K562 (cell line): Measurements from ENCODE around the gene STAT6. TPM values are rescaled to one million over a fixed set of nuclear protein-coding genes. Genes with fewer than 3 reads are reported as not detected.

Source experiments
- BRD4 ChIP-seq: fragments of 200-600 bp; sonication (generic); IDR thresholded peaks from 2 replicates; pipeline ENCODE4 v1.6.1; 2017; ENCODE audit warnings: inconsistent platforms
- CHAMP1 ChIP-seq: fragments of 450-650 bp; IDR thresholded peaks from 2 replicates; pipeline ENCODE4 v1.6.1; 2016; ENCODE audit warnings: mild to moderate bottlenecking
- GATAD2A ChIP-seq: fragments of 450-650 bp; IDR thresholded peaks from 2 replicates; pipeline ENCODE4 v1.6.1; 2017
- HDAC2 ChIP-seq: fragments of 450-650 bp; IDR thresholded peaks from 2 replicates; pipeline ENCODE4 v1.6.1; 2016; ENCODE audit warnings: mild to moderate bottlenecking
- HNRNPK ChIP-seq: fragments of 200-400 bp; formaldehyde crosslinking; IDR thresholded peaks from one replicate; pipeline ENCODE4 v1.6.1; 2018; ENCODE audit warnings: mild to moderate bottlenecking, low read depth, low read length; ENCODE audit not compliant: poor library complexity, severe bottlenecking
- KLF10 ChIP-seq: fragments of 250-450 bp; sonication (Bioruptor Pico); IDR thresholded peaks from 2 replicates; pipeline ENCODE4 v1.6.1; 2021; ENCODE audit warnings: matching md5 sums
- KLF13 ChIP-seq: fragments of 450-650 bp; IDR thresholded peaks from 2 replicates; pipeline ENCODE4 v1.6.1; 2016; ENCODE audit warnings: missing genetic modification characterization, low read depth, mild to moderate bottlenecking, missing compliant biosample characterization, moderate library complexity, borderline replicate concordance
- MTA3 ChIP-seq: fragments of 450-650 bp; formaldehyde crosslinking; IDR thresholded peaks from 2 replicates; pipeline ENCODE4 v1.6.1; 2017; ENCODE audit warnings: mild to moderate bottlenecking, borderline replicate concordance
- NCOA2 ChIP-seq, 2 experiments: fragments of 450-650 bp; IDR thresholded peaks; 2 replicates each; pipeline ENCODE4 v1.6.1; 2018; ENCODE audit warnings: mild to moderate bottlenecking in 2 of 2, moderate library complexity in 1 of 2; ENCODE audit not compliant: partially characterized antibody in 2 of 2
- POLR2AphosphoS5 ChIP-seq: IDR thresholded peaks from 2 replicates; pipeline ENCODE4 v1.6.1; 2011; ENCODE audit warnings: mild to moderate bottlenecking, low read depth, low read length, moderate library complexity; ENCODE audit not compliant: control insufficient read depth, insufficient read depth
- RAD51 ChIP-seq: fragments of 450-650 bp; IDR thresholded peaks from 2 replicates; pipeline ENCODE4 v1.7.1; 2016; ENCODE audit warnings: low read depth, mild to moderate bottlenecking, borderline replicate concordance
- ZBTB33 ChIP-seq: sonication (generic); formaldehyde crosslinking; IDR thresholded peaks from 2 replicates; pipeline ENCODE4 v1.8.1; 2023; ENCODE audit warnings: mild to moderate bottlenecking, missing genetic modification reagents
- ZKSCAN3 ChIP-seq: fragments of 250-450 bp; sonication (Bioruptor Pico); IDR thresholded peaks from 2 replicates; pipeline ENCODE4 v1.4.0; 2020
- polyA plus RNA-seq, 8 experiments: library from polyadenylated mRNA; depleted of rRNA in 4 of 8; stranded (reverse) in 5 of 8; unstranded in 3 of 8; fragments of >200 nt; fragmentation: Nextera tagmentation in 2 of 8; fragmentation: Illumina TruSeq in 1 of 8; extraction: Ambion mirVana in 2 of 8; extraction: Trizol in 1 of 8; gene quantifications; 2 replicates each; pipeline versions ENCODE4 v1.2.1 to v1.2.3, GENCODE V29; 2011 to 2014; ENCODE audit warnings: inconsistent platforms in 1 of 8, missing spikeins in 1 of 8
- total RNA-seq, 7 experiments: library from RNA; depleted of rRNA in 6 of 7; stranded (reverse); fragments of >200 nt in 6 of 7; fragmentation: Illumina TruSeq in 2 of 7; extraction: Trizol in 2 of 7; gene quantifications; 2 replicates each; pipeline versions ENCODE4 v1.2.1 to v1.2.3, GENCODE V29; 2011 to 2021; ENCODE audit warnings: low replicate concordance in 1 of 7
- TF ChIP-seq, protein P1 (sequence below): sonication (generic); formaldehyde crosslinking; IDR thresholded peaks from 2 replicates; pipeline ENCODE4 v1.8.1; 2022; ENCODE audit warnings: missing genetic modification reagents
- TF ChIP-seq, protein P2 (sequence below): sonication (generic); formaldehyde crosslinking; IDR thresholded peaks from 2 replicates; pipeline ENCODE4 v1.8.1; 2023; ENCODE audit warnings: mild to moderate bottlenecking, missing genetic modification reagents, moderate library complexity
- TF ChIP-seq, protein P3 (sequence below): fragments of 450-650 bp; IDR thresholded peaks from 2 replicates; pipeline ENCODE4 v1.6.1; 2014; ENCODE audit warnings: low read depth, mild to moderate bottlenecking, moderate library complexity, borderline replicate concordance

STAT6 gene
- total and polyA plus RNA-seq, 9 of the 15 experiments (the other 6 are each of a cell fraction or from before 2014, with no cell fraction given), result 2.4 to 49.5 (median 26.5) TPM

DNA sequence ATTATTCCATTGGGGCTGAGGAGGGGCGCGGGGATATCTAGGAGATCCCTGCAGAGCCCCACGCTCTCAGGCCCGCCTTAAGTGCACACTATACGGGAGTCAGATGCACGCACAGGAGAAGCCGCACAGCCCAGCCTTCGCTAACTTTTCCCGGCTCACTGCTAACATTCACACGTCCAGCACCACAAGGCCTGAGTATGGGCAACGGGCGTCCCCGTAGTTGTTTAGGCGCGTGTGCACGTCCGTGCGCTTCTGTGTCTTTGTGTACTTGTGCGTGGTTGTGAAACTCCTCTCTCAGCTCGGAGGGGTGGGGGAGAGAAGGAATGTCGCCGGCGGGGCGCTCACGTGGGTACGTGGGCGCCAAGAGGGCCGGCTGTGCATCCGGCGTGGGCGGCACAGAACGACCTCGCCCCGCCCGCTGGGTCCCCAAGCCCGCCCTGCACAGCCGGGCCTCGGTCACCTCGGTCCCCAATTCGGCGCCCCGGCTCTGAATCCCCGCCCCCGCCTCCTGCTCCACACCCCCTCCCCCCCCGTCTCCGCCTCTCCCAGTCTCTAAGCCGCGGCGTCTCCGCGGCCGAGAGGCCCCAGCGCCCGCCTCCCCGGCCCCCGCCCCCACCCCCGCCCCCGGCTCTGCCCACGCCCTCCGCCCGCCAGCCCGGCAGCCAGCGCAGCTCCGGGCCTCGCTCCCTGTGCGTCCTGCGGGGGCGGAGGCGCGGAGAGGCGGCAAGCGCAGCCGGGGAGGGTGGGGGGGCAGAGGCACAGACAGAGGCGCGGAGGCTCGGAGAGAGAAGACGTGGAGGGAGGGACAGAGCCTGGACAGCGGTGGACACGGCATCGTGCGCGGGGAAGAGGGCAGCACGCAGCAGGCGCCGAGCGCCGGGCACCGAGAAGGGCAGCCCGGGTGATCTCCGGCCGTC, 22.6 kb downstream of the STAT6 start, which contains the start of gene NAB2 (continued):
- TF ChIP-seq, protein P1, sequence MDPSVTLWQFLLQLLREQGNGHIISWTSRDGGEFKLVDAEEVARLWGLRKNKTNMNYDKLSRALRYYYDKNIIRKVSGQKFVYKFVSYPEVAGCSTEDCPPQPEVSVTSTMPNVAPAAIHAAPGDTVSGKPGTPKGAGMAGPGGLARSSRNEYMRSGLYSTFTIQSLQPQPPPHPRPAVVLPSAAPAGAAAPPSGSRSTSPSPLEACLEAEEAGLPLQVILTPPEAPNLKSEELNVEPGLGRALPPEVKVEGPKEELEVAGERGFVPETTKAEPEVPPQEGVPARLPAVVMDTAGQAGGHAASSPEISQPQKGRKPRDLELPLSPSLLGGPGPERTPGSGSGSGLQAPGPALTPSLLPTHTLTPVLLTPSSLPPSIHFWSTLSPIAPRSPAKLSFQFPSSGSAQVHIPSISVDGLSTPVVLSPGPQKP (CRISPR knock-in tag), result no peak
- TF ChIP-seq KLF10 (no peak), ZKSCAN3 (CRISPR knock-in tag) (no peak), BRD4 (peak; percentile 60; the same call in 1 of the 2 replicates), POLR2AphosphoS5 (peak; percentile 53; the same call in 1 of the 2 replicates), GATAD2A (peak; percentile 50; the same call in 1 of the 2 replicates), HNRNPK (peak; percentile 19), RAD51 (peak; percentile 71), KLF13 (tag) (no peak), HDAC2 (peak; percentile 59; the same call in 1 of the 2 replicates), NCOA2 (IDR thresholded peaks at IDR 0.05; ENCODE audit: partially characterized antibody in 2 of 2) (no peak), ZBTB33 (CRISPR knock-in tag) (no peak), CHAMP1 (no peak), MTA3 (peak; percentile 77)
- TF ChIP-seq, protein P2, sequence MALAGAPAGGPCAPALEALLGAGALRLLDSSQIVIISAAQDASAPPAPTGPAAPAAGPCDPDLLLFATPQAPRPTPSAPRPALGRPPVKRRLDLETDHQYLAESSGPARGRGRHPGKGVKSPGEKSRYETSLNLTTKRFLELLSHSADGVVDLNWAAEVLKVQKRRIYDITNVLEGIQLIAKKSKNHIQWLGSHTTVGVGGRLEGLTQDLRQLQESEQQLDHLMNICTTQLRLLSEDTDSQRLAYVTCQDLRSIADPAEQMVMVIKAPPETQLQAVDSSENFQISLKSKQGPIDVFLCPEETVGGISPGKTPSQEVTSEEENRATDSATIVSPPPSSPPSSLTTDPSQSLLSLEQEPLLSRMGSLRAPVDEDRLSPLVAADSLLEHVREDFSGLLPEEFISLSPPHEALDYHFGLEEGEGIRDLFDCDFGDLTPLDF (CRISPR knock-in tag), result peak; percentile 69; the same call in 1 of the 2 replicates
- TF ChIP-seq, protein P3, sequence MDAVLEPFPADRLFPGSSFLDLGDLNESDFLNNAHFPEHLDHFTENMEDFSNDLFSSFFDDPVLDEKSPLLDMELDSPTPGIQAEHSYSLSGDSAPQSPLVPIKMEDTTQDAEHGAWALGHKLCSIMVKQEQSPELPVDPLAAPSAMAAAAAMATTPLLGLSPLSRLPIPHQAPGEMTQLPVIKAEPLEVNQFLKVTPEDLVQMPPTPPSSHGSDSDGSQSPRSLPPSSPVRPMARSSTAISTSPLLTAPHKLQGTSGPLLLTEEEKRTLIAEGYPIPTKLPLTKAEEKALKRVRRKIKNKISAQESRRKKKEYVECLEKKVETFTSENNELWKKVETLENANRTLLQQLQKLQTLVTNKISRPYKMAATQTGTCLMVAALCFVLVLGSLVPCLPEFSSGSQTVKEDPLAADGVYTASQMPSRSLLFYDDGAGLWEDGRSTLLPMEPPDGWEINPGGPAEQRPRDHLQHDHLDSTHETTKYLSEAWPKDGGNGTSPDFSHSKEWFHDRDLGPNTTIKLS, result peak; percentile 76; the same call in 1 of the 2 replicates
